GM18499 (cell line): Measurements from ENCODE around the gene CLDN9.

Source experiments
- ATAC-seq: cut with Tn5 transposase; IDR thresholded peaks from one replicate; pipeline ENCODE4 v1.9.1; 2021; ENCODE audit warnings: moderate number of reproducible peaks; ENCODE audit not compliant: insufficient read depth, unreplicated experiment

The CLDN9 gene

GRCh38 chr16:3028716-3029319 is 16.1 kb downstream of the CLDN9 start:
- ATAC-seq: no peak

- ATAC-seq: no peak
Measured at GRCh38 chr16:3029491-3030221, 16.9 kb downstream of the CLDN9 start.

GRCh38 chr16:3030222-3031212 is 17.8 kb downstream of the CLDN9 start:
- no peak for ATAC-seq

- ATAC-seq: no peak
Measured at GRCh38 chr16:3032624-3033023, 19.9 kb downstream of the CLDN9 start.

GRCh38 chr16:3035289-3035971 is 22.7 kb downstream of the CLDN9 start:
- no peak for ATAC-seq

- no peak for ATAC-seq
Measured at GRCh38 chr16:3035972-3036725, 23.4 kb downstream of the CLDN9 start.

- ATAC-seq: no peak
Measured at GRCh38 chr16:3036726-3037315, 24.1 kb downstream of the CLDN9 start, which contains the start of gene BICDL2. BICDL2 (minus strand) TSS chr16:3036944; CDS start chr16:3035496, 1,448 bp downstream.

GRCh38 chr16:3038256-3038655 is 25.5 kb downstream of the CLDN9 start:
- no peak for ATAC-seq

- no peak for ATAC-seq
Measured at GRCh38 chr16:3038896-3039295, 26.2 kb downstream of the CLDN9 start.

- ATAC-seq: no peak
Measured at GRCh38 chr16:3042376-3042775, 29.7 kb downstream of the CLDN9 start.

GRCh38 chr16:3044708-3045107 is 32.0 kb downstream of the CLDN9 start:
- ATAC-seq: no peak

- no peak for ATAC-seq
Measured at GRCh38 chr16:3045758-3046640, 33.3 kb downstream of the CLDN9 start, which contains the start of gene MMP25. MMP25 (plus strand) TSS chr16:3046561; CDS start chr16:3046918, 357 bp downstream.

GRCh38 chr16:3046641-3047386 is 34.1 kb downstream of the CLDN9 start:
- ATAC-seq: no peak

- ATAC-seq: no peak
Measured at GRCh38 chr16:3047387-3047720, 34.6 kb downstream of the CLDN9 start.

- ATAC-seq: no peak
Measured at GRCh38 chr16:3049921-3050481, 37.3 kb downstream of the CLDN9 start.

- no peak for ATAC-seq
Measured at GRCh38 chr16:3050487-3050886, 37.8 kb downstream of the CLDN9 start.

- no peak for ATAC-seq
Measured at GRCh38 chr16:3051009-3051408, 38.3 kb downstream of the CLDN9 start.
